Activated T-helper 17 cell treated with anti-CD3 and anti-CD28 coated beads, Interleukin-2, amount 50 U/mL, for 72 hours (primary cell): Measurements from ENCODE around the gene LMF2. TPM values are rescaled to one million over a fixed set of nuclear protein-coding genes. Genes with fewer than 3 reads are reported as not detected.

Experiments used
- ATAC-seq: fragments of 150-1000 bp; cut with Tn5 transposase; replicated peaks from 2 replicates; pipeline ENCODE4 v1.10.0; 2021; ENCODE audit warnings: mild to moderate bottlenecking, moderate library complexity
- H3K27ac Mint-ChIP-seq: one replicate; pipeline ENCODE4 v1.8.0; 2022; ENCODE audit warnings: mixed read lengths
- H3K27me3 Mint-ChIP-seq: one replicate; pipeline ENCODE4 v1.8.0; 2022; ENCODE audit warnings: mixed read lengths
- H3K36me3 Mint-ChIP-seq: one replicate; pipeline ENCODE4 v1.8.0; 2022; ENCODE audit warnings: low read depth, mild to moderate bottlenecking, mixed read lengths
- H3K4me1 Mint-ChIP-seq: one replicate; pipeline ENCODE4 v1.8.0; 2022; ENCODE audit warnings: mixed read lengths
- H3K4me3 Mint-ChIP-seq: one replicate; pipeline ENCODE4 v1.8.0; 2022; ENCODE audit warnings: mild to moderate bottlenecking, mixed read lengths
- H3K9me3 Mint-ChIP-seq: one replicate; pipeline ENCODE4 v1.8.0; 2022; ENCODE audit warnings: mixed read lengths
- total RNA-seq, 2 donors: library from RNA; stranded (reverse); gene quantifications; one replicate each; pipeline ENCODE4 v1.2.3, GENCODE V29; 2022

The LMF2 gene
- total RNA-seq, 2 donors from 2014 or later: 61.3 to 89.0 TPM

GRCh38 chr22:50489363-50490243, 17.9 kb downstream of the LMF2 start:
- peaks cover 5% of the 10 kb centered on the region for H3K4me1 Mint-ChIP-seq
- H3K27me3 Mint-ChIP-seq: no peaks in the 10 kb centered on the region
- no peaks in the 10 kb centered on the region for H3K36me3 Mint-ChIP-seq
- H3K9me3 Mint-ChIP-seq: no peaks in the 10 kb centered on the region
- no peak for ATAC-seq
- H3K4me3 Mint-ChIP-seq: no peak overlapping the region
- no peak overlapping the region for H3K27ac Mint-ChIP-seq

- Mint-ChIP-seq H3K4me3 (no peak overlapping the region), H3K36me3 (no peaks in the 10 kb centered on the region), H3K27ac (no peak overlapping the region), H3K4me1 (peaks cover 5% of the 10 kb centered on the region), H3K27me3 (no peaks in the 10 kb centered on the region), H3K9me3 (no peaks in the 10 kb centered on the region)
- ATAC-seq: no peak
These were observed 18.6 kb downstream of the LMF2 start for GRCh38 chr22:50488886-50489285.

- H3K4me3 Mint-ChIP-seq: no peak overlapping the region
- H3K4me1 Mint-ChIP-seq: peaks cover 5% of the 10 kb centered on the region
- no peaks in the 10 kb centered on the region for H3K9me3 Mint-ChIP-seq
- H3K27me3 Mint-ChIP-seq: no peaks in the 10 kb centered on the region
- ATAC-seq: no peak
- no peak overlapping the region for H3K27ac Mint-ChIP-seq
- no peaks in the 10 kb centered on the region for H3K36me3 Mint-ChIP-seq
These were observed 19.4 kb downstream of the LMF2 start for GRCh38 chr22:50488006-50488677.

DNA sequence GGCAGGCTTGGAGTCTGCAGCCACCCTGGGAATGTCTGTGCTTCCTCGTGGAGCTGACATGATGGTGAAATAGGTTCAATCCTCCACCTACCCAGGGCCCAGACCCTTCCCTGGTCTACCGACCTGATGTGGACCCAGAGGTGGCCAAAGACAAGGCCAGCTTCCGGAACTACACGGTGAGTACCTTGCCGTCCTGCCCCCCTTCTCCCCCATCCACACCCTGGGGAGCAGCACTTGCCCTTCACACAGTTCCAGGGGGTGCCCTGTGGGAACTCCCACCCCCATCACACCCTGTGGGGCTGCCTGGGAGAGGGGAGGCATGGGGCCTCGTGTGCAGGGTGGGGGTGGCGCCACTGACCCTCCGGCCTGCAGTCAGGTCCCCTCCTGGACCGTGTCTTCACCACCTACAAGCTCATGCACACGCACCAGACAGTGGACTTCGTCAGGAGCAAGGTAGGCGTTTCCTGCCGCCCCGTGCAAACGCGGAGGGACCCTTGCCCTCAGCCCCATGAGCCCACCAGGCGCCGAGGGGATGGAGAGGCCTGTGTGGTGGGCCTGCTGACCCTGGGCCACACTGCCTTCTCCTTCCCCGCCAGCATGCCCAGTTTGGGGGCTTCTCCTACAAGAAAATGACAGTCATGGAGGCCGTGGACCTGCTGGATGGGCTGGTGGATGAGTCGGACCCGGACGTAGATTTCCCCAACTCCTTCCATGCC, 20.1 kb downstream of the LMF2 start:
- H3K9me3 Mint-ChIP-seq: no peaks in the 10 kb centered on the region
- no peak overlapping the region for H3K4me3 Mint-ChIP-seq
- H3K27me3 Mint-ChIP-seq: no peaks in the 10 kb centered on the region
- ATAC-seq: no peak
- no peak overlapping the region for H3K27ac Mint-ChIP-seq
- no peaks in the 10 kb centered on the region for H3K36me3 Mint-ChIP-seq
- peaks cover 5% of the 10 kb centered on the region for H3K4me1 Mint-ChIP-seq

DNA sequence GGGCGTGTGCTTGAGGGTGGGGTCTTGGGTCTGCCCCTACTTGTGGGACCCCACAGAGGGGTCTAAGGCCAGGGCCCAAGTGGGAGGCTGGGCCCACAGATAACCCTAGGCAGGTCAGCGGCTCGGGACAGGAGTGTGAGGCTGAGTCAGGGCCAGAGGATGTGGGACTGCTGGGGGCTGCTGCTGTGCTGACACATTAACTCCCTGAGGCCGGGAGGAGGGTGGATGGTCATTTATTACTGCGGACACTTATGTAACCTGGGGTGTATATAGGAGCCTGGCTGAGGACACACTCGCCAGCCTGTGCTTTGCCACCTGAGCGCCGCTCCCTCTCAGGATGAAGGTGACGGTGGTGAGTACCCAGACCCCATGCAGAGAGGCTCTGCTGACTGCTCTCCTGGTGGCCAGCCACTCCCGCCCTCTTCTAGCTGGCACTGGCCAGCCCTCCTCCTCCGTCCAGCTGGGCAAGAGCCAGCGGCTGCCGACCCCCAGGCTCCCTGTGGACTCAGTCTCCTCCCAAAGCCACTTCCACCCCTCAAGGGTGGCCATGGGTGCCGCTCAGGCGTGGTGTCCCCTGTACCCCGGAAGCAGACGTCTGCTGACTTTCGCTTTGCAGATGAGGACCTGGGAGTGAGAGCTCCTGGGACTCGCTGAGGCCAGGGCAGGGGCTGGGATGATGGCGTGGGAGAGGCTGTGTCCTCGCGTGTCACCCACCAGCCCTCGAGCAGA, 20.8 kb downstream of the LMF2 start, which contains the start of gene MIOX:
Gene MIOX, plus strand, starts transcription at position 299 of the 729 bp plus-strand sequence. Its CDS starts 39 bp downstream, at position 338.
- Mint-ChIP-seq H3K27ac (no peak within 1 kb of the TSS), H3K4me1 (peaks cover 5% of the 10 kb centered on the region), H3K27me3 (no peaks in the 10 kb centered on the region), H3K9me3 (no peaks in the 10 kb centered on the region), H3K36me3 (no peaks in the 10 kb centered on the region), H3K4me3 (no peak within 1 kb of the TSS)
- ATAC-seq: no peak

DNA sequence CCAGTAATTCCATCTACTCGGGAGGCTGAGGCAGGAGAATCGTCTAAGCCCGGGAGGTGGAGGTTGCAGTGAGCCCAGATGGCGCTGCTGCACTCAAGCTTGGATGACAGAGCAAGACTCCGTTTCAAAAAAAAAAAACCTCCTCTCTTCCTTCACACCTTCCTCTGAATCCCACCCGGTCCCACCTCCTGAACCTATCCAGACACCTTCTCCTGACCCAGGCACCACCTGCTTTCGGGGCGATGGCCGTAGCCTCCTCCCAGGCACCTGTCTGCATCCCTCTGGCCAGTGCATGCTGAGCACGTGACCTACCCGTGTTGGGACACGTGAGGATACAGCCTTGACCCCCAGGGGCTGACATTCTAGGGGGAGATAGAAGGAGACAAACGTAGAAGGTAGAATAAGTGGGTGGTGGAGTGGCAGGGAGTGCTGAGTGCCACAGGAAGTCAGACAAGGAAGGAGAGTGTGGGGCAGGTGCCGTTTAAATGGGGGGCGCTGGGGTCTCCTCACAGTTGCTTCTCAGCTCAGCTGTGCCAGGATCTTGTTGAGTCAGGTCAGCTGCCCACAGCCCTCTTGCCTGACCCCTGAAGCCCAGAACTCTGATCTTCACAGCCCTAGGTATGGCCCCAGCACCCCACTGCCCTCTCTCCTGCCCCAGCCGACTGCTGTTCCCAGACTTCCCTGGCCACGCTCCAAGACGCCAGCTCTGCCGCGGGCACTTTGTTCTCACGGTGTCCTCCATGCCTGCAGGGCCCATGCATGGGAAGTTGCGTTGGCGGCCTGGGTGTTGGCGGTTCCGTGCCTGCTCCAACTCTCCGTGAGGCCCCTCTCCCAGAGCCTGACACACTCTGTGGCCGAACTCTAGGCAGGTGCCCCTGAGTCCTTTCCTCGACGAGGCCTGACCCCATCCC, 22.0 kb downstream of the LMF2 start:
- Mint-ChIP-seq H3K4me1 (no peaks in the 10 kb centered on the region), H3K27ac (no peak overlapping the region), H3K9me3 (no peaks in the 10 kb centered on the region), H3K27me3 (no peaks in the 10 kb centered on the region), H3K36me3 (no peaks in the 10 kb centered on the region), H3K4me3 (no peak overlapping the region)
- no peak for ATAC-seq

DNA sequence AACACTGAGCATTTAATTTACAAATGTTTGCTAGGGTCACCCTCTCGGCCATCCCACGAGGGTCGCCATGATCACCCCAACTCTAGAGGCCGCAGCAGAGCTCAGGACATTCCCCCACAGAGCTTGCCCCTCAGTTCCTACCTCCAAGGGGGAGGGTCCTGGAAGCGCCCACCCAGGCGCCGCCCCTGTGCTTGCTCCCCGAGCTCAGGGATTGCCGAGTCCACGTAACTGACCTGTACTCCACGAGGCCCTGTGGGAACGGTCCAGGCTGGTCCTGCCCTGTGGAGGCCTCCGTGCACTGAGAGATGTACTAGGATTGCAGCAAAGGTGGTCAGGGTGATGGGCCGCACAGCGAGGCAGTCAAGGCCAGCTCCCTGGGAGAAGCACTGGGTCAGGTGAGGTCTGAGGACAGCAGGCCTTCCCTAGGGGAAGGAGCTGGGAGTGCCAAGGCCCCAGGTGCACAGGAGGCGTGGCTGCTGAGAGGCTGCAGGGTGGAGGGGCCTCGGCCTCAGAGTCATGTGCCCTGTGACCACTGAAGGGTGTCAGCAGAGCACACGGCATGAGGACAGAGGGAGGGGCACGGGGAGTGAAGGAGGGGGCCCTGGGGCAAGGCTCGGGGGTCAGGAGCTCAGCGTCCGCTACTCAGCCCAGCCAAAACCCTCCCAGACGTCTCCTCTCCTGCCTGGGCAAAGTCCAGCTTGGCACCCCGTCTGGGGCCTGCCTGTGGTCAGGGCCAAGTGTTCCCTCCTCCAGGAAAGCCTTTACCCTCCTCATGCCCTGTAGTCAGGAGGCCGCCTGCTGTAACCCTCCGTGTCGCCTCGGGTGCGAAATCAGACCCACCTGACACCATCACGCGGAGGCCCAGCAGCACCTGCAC, 23.3 kb downstream of the LMF2 start:
- ATAC-seq: no peak
- no peak overlapping the region for H3K4me3 Mint-ChIP-seq
- H3K4me1 Mint-ChIP-seq: no peaks in the 10 kb centered on the region
- no peaks in the 10 kb centered on the region for H3K36me3 Mint-ChIP-seq
- no peak overlapping the region for H3K27ac Mint-ChIP-seq
- H3K27me3 Mint-ChIP-seq: no peaks in the 10 kb centered on the region
- H3K9me3 Mint-ChIP-seq: no peaks in the 10 kb centered on the region

- no peaks in the 10 kb centered on the region for H3K4me1 Mint-ChIP-seq
- H3K4me3 Mint-ChIP-seq: no peak overlapping the region
- H3K36me3 Mint-ChIP-seq: no peaks in the 10 kb centered on the region
- H3K9me3 Mint-ChIP-seq: no peaks in the 10 kb centered on the region
- no peak overlapping the region for H3K27ac Mint-ChIP-seq
- H3K27me3 Mint-ChIP-seq: no peaks in the 10 kb centered on the region
- ATAC-seq: no peak
These were observed 23.9 kb downstream of the LMF2 start for GRCh38 chr22:50483556-50483955.

- H3K27ac Mint-ChIP-seq: no peak overlapping the region
- no peak overlapping the region for H3K4me3 Mint-ChIP-seq
These were observed 24.4 kb downstream of the LMF2 start for GRCh38 chr22:50483106-50483505.

GRCh38 chr22:50482107-50483074, 25.1 kb downstream of the LMF2 start:
- Mint-ChIP-seq H3K4me1 (no peaks in the 10 kb centered on the region), H3K9me3 (no peaks in the 10 kb centered on the region), H3K27me3 (no peaks in the 10 kb centered on the region), H3K36me3 (no peaks in the 10 kb centered on the region), H3K27ac (no peak overlapping the region), H3K4me3 (peak overlapping the region; percentile 66)
- ATAC-seq: no peak

More at GRCh38 chr22:50483106-50483505, 24.4 kb downstream of the LMF2 start:
- Mint-ChIP-seq H3K27me3 (no peaks in the 10 kb centered on the region), H3K36me3 (no peaks in the 10 kb centered on the region), H3K9me3 (no peaks in the 10 kb centered on the region), H3K4me1 (no peaks in the 10 kb centered on the region)
- ATAC-seq: no peak

GRCh38 chr22:50481440-50482106, 25.9 kb downstream of the LMF2 start, which contains the start of gene ADM2:
Gene ADM2 (plus strand): TSS chr22:50481543. CDS start chr22:50481848, 305 bp downstream.
- H3K4me1 Mint-ChIP-seq: no peaks in the 10 kb centered on the region
- H3K4me3 Mint-ChIP-seq: peak within 1 kb of the TSS; percentile 71
- no peaks in the 10 kb centered on the region for H3K27me3 Mint-ChIP-seq
- ATAC-seq: peak; percentile 94
- no peaks in the 10 kb centered on the region for H3K9me3 Mint-ChIP-seq
- no peaks in the 10 kb centered on the region for H3K36me3 Mint-ChIP-seq
- no peak within 1 kb of the TSS for H3K27ac Mint-ChIP-seq
